GM19099 (cell line): Measurements from ENCODE around the gene PGAM2.

Experiments used
- POLR2A ChIP-seq: IDR thresholded peaks from 3 replicates; pipeline ENCODE4 v1.6.1; 2011; ENCODE audit warnings: low read depth; ENCODE audit not compliant: insufficient read length; ENCODE audit errors: extremely low read depth

Gene PGAM2

DNA sequence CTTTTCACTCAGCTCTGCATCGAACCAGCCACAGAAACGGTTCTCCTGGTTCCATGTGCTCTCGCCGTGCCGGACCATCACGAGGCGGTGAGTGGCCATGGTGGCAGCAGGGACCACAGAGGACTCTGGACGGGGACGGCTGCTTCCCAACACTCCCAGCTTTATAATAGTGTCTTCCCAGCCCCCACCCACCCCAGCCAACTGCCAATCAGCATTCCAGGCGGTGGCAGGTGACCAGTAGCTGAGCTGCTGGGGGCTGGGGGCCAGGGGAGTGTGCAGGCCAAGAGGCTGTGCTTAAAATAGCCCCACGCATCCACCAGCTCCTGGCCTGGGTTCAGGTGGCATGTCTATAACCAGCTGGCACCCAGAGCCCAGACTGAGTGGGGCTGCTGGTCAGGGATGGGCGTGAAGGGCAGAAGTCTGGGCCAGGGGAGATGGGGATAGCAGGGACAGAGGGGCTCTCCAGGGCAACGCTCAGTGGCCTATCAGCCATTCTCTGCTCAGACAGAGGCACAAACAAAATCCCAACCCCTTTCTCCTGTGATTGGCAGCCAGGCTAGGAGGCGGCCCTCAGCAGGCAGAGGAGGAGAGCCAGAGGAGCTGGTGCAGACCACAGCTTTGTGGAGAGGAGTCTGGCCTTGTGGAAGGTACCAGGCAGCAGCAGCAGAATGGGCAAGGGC lies at the start of gene PGAM2:
TSS of gene PGAM2 (minus strand) at position 137 of the 680 bp plus-strand sequence. CDS start at position 99, 38 bp downstream.
- no peak for TF ChIP-seq POLR2A

DNA sequence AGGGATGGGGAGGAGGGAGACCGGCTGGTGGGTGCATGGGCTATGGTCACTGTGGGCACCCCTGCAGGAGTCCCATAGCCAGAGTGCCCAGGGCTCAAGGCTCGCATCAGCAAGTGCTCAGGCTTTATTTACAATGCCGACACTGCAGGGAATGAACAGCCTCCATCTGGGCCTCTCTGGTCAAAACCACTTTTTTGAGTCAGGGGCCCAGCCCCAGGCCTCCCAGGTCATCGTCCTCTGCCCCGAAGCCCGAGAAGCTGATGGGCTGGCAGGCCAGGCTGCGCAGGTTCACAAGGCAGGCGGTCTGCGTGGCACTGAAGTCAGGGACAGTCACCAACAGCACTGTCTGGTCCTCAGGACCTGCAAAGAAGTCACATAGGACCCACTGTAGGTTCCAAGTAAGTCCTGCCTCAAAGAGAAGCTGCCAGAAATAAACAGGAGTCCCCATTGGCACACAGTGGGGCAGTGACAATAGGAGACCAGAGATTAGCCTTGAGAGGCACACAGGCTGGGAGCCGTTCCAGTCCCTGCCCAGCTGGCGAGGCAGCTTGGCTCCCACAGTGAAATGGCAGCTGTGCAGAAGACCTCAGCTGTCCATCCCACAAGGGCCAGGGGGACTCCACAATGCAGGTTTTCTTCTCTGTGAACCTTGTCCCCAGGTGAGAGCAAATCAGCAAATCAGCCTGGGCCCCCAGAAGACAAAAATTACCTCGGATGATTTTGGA lies 49.4 kb upstream of the PGAM2 start:
- TF ChIP-seq POLR2A: no peak

DNA sequence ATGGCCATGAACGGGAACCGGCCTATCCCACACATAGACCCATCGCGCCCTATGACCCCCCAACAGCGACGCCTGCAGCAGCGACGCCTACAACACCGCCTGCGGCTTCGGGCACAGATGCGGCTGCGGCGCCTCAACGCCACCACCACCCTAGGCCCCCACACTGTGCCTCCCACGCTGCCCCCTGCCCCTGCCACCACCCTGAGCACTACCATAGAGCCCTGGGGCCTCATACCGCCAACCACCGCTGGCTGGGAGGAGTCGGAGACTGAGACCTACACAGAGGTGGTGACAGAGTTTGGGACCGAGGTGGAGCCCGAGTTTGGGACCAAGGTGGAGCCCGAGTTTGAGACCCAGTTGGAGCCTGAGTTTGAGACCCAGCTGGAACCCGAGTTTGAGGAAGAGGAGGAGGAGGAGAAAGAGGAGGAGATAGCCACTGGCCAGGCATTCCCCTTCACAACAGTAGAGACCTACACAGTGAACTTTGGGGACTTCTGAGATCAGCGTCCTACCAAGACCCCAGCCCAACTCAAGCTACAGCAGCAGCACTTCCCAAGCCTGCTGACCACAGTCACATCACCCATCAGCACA lies 48.5 kb upstream of the PGAM2 start:
- no peak for TF ChIP-seq POLR2A

DNA sequence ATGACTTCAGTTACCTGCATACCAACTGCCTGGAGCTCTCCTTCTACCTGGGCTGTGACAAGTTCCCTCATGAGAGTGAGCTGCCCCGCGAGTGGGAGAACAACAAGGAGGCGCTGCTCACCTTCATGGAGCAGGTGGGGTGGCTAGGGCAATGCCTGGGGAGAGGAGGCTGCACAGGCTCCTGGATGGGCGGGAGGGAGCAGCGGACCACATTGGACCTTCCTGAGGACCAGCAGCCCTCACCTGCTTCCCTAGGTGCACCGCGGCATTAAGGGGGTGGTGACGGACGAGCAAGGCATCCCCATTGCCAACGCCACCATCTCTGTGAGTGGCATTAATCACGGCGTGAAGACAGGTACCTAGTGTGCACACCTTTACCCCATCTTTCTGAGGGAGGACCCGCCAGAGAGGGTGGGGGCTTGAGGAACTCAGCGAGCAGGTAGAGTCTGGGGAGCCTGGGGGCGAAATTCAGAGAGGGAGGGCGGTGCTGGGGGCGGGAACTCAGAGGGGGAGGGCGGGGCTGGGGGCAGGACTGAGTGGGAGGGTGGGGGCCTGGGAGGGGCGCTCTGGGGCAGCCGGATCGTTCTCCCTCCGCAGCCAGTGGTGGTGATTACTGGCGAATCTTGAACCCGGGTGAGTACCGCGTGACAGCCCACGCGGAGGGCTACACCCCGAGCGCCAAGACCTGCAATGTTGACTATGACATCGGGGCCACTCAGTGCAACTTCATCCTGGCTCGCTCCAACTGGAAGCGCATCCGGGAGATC lies 47.8 kb upstream of the PGAM2 start:
- no peak for TF ChIP-seq POLR2A

DNA sequence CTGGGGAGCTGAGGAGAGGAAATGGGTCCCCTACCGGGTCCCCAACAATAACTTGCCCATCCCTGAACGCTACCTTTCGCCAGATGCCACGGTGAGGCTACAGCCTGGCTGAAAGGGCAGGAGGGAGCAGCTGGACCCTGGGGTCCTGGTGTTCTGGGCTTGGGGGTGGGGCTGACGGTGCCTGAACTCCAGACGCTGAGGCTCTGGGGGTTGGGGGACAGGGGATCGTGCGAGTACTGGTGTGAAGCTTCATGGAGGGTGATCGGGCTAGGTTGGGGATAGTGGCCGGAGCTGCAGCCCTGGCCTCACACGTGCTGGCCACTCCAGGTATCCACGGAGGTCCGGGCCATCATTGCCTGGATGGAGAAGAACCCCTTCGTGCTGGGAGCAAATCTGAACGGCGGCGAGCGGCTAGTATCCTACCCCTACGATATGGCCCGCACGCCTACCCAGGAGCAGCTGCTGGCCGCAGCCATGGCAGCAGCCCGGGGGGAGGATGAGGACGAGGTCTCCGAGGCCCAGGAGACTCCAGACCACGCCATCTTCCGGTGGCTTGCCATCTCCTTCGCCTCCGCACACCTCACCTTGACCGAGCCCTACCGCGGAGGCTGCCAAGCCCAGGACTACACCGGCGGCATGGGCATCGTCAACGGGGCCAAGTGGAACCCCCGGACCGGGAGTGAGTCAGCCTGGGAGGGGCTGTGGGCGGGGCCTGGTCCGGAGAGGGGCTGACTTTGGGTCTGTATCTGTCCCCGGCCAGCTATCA lies 47.0 kb upstream of the PGAM2 start:
- no peak for TF ChIP-seq POLR2A

DNA sequence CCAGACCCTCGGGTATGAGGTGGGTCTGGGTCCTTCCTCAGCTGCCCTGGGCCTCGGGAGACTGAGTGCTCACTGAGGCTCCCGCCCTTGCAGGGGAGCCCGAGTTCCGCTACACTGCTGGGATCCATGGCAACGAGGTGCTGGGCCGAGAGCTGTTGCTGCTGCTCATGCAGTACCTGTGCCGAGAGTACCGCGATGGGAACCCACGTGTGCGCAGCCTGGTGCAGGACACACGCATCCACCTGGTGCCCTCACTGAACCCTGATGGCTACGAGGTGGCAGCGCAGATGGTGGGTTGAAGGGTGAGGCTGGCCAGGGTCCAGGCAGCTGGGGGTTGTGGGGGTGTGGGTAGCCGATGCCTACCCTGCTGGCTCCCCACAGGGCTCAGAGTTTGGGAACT lies 46.4 kb upstream of the PGAM2 start:
- no peak for TF ChIP-seq POLR2A

DNA sequence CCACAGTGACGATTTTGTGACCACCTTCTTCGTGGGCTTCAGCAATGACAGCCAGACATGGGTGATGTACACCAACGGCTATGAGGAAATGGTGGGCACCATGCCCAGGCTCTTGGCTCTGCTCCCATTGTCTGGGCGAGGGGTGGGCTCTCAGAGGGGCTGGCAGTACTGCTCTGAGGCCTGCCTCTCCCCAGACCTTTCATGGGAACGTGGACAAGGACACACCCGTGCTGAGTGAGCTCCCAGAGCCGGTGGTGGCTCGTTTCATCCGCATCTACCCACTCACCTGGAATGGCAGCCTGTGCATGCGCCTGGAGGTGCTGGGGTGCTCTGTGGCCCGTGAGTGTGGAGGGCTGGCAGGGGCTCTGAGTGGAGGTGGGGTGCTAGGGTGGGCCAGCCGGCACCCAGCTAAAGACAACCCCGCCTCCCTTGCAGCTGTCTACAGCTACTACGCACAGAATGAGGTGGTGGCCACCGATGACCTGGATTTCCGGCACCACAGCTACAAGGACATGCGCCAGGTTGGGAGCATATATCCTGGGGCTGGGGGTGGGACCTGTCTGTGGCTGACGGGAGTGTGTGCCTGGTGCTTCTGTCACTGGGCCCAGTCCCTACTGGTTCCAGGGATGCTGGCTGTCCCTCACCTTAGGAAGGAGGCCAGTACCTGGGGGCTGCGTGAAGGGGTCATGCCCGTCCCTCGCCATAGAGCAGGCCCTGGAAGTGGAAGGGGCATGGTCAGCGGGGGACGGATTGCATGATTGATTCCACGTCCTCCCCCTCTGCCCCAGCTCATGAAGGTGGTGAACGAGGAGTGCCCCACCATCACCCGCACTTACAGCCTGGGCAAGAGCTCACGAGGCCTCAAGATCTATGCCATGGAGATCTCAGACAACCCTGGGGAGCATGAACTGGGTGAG lies 45.6 kb upstream of the PGAM2 start:
- TF ChIP-seq POLR2A: no peak

DNA sequence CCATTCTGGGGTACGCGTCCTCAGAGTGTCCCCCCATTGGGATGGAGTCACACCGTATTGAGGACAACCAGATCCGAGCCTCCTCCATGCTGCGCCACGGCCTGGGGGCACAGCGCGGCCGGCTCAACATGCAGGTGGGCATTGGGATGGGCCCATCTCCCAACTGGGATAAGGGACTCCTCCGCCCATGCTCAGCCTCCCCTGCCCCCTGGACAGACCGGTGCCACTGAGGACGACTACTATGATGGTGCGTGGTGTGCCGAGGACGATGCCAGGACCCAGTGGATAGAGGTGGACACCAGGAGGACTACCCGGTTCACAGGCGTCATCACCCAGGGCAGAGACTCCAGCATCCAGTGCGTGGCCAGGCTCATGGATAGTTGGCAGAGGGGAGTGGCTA lies 44.6 kb upstream of the PGAM2 start:
- no peak for TF ChIP-seq POLR2A

DNA sequence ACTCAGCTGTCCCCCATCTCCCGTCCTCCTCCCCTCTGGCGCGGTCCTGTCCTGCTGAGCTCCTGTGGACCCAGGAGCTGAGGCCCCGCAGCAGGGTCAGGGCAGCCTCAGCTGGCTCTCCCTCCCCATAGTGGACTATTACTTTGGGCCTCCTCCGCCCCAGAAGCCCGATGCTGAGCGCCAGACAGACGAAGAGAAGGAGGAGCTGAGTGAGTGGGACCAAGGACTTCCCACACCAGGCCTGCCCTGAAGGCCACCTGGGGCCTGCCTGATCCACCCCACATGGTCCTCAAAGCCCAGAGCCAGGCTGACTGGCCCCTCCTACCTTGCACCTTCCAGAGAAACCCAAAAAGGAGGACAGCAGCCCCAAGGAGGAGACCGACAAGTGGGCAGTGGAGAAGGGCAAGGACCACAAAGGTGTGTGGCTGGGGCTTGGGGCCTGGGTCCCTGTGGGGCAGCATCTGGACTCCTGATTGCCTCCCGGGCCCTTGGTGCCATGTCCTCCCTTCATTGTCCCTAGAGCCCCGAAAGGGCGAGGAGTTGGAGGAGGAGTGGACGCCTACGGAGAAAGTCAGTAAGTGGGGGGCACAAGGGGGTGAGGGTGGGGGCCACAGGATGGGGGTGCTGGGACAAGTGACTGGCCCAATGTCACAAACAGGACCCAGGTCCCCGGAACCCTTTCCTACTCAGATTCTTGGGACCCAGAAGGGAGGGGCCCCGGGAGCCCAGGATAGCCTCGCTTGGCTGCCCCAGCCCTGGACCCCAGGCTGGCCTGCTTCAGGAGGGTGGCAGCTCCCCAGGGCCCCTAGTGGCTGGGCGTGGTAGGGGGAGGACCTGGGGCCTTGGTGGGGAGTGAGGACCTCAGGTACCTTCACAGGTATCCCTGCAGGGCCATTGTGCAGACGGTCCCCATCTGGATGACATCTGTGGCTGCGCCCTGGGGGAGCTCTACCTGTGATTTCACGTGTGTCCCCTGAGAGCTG lies 43.7 kb upstream of the PGAM2 start:
- no peak for TF ChIP-seq POLR2A

DNA sequence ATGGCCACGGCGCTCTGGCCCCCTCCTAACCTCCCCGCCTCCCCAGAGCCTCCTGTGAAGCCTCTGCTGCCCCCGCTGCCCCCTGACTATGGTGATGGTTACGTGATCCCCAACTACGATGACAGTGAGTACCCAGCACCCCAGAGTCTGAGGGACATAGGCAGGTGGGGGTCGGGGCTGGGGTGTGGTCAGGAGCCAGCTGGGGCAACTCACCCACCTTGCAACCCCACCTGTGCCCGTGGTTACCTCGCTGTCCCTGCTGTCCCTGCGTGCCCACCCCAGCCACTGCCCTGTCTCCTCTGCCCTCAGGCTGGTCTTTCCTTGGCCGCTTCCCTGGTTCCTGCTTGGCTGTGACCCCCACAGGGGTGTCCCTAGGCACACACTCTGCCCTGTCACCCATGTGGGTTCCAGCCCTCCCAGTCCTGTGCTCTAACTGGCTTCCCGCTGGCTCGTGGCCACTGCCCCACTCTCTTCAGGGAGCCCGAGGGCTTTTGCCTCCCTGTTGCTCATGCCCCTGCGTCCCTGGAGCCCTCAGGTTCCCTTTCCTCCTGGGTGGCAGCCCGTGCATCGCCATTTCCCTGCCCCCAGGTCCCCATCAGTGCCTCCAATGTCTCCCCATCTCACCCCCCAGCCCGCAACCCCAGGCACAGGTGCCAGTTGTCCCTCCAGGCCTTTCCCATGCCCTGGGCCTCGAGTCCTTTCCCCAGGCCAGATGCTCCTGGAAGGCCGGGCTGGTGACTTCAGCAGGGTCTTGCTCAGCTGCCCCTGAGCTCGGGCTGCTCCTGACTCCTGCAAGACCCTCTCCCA lies 42.8 kb upstream of the PGAM2 start:
- no peak for TF ChIP-seq POLR2A

DNA sequence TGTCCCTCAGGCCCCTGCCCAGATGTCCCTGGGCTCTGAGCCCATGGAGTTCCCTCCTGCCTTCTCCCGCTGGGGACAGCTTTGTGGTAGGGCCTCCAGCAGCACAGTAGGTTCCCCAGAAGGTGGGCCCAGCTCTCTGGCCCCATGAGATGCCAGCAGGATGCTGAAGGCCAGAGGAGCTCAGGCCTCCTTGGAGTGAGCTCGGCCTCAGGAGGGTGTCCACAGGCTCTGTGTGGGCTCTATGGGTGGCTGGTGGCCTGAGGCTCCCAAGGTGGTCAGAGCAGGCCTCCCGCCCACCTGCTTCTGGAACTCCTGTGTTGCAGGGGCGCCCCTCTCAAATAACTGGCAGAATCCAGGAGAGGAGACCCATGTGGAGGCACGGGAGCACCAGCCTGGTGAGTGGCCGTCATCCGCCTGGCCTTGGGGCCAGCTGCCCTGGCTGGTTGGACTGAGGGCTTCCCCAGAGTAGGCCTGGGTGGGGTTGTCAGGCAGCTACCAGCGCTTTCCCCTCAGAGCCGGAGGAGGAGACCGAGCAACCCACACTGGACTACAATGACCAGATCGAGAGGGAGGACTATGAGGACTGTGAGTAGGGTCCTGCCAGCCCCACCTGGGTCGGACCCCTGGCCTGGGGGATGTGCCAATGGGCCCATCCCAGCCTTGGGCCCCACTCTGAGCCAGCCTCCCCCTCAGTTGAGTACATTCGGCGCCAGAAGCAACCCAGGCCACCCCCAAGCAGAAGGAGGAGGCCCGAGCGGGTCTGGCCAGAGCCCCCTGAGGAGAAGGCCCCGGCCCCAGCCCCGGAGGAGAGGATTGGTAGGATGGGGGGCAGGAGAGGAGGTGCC lies 42.0 kb upstream of the PGAM2 start:
- TF ChIP-seq POLR2A: no peak
